Astrocyte (in vitro differentiated cells and primary cell): ENCODE measurements around the gene METTL25. TPM values are rescaled to one million over a fixed set of nuclear protein-coding genes. Genes with fewer than 3 reads are reported as not detected.

Experiments
- DNase-seq: peaks from one replicate; pipeline ENCODE4 v3.0.0-alpha.2; 2010; ENCODE audit warnings: low read depth
- FAIRE-seq: peaks from 2 replicates; lab custom pipeline; 2011; peaks lifted over from hg19 to GRCh38; lab: Jason Lieb, UNC
- H2AFZ ChIP-seq: 2 replicates; pipeline ENCODE4 v1.6.0; 2012; ENCODE audit warnings: low read depth, low read length, inconsistent platforms
- H3K27ac ChIP-seq: 2 replicates; pipeline ENCODE4 v1.5.1; 2011; ENCODE audit warnings: low read depth, low read length, inconsistent platforms
- H3K27me3 ChIP-seq: 2 replicates; pipeline ENCODE4 v1.6.0; 2011; ENCODE audit warnings: low read length, inconsistent platforms; ENCODE audit not compliant: insufficient read depth
- H3K36me3 ChIP-seq: 2 replicates; pipeline ENCODE4 v1.5.1; 2011; ENCODE audit warnings: low read length, inconsistent platforms; ENCODE audit not compliant: insufficient read depth
- H3K4me1 ChIP-seq: 2 replicates; pipeline ENCODE4 v1.5.1; 2011; ENCODE audit warnings: low read length, inconsistent platforms; ENCODE audit not compliant: insufficient read depth
- H3K4me2 ChIP-seq: 2 replicates; pipeline ENCODE4 v1.6.0; 2012; ENCODE audit warnings: low read length, inconsistent platforms
- H3K4me3 ChIP-seq: 2 replicates; pipeline ENCODE4 v1.5.1; 2011; ENCODE audit warnings: low read depth, mild to moderate bottlenecking, low read length, inconsistent platforms; ENCODE audit not compliant: insufficient read depth
- H3K79me2 ChIP-seq: 2 replicates; pipeline ENCODE4 v1.6.0; 2012; ENCODE audit warnings: mild to moderate bottlenecking, low read length, inconsistent platforms; ENCODE audit not compliant: insufficient read depth
- H3K9ac ChIP-seq: 2 replicates; pipeline ENCODE4 v1.6.0; 2012; ENCODE audit warnings: mild to moderate bottlenecking, low read length, inconsistent platforms
- H3K9me3 ChIP-seq: 2 replicates; pipeline ENCODE4 v1.5.1; 2012; ENCODE audit warnings: low read depth, mild to moderate bottlenecking, low read length, inconsistent platforms; ENCODE audit not compliant: insufficient read depth
- H4K20me1 ChIP-seq: 2 replicates; pipeline ENCODE4 v1.6.0; 2012; ENCODE audit warnings: low read length, inconsistent platforms; ENCODE audit not compliant: insufficient read depth
- H3K27ac Mint-ChIP-seq: one replicate; pipeline ENCODE4 v1.8.0; 2021; ENCODE audit warnings: mild to moderate bottlenecking, mixed read lengths; ENCODE audit not compliant: unreplicated experiment
- H3K27me3 Mint-ChIP-seq: one replicate; pipeline ENCODE4 v1.8.0; 2021; ENCODE audit warnings: low read depth, mixed read lengths; ENCODE audit not compliant: unreplicated experiment
- H3K36me3 Mint-ChIP-seq: one replicate; pipeline ENCODE4 v1.8.0; 2021; ENCODE audit warnings: low read depth, mixed read lengths; ENCODE audit not compliant: unreplicated experiment
- H3K4me1 Mint-ChIP-seq: one replicate; pipeline ENCODE4 v1.8.0; 2021; ENCODE audit warnings: low read depth, mixed read lengths; ENCODE audit not compliant: unreplicated experiment
- H3K4me3 Mint-ChIP-seq: one replicate; pipeline ENCODE4 v1.8.0; 2021; ENCODE audit warnings: mild to moderate bottlenecking, moderate library complexity, mixed read lengths; ENCODE audit not compliant: unreplicated experiment
- H3K9me3 Mint-ChIP-seq: one replicate; pipeline ENCODE4 v1.8.0; 2021; ENCODE audit warnings: mild to moderate bottlenecking, mixed read lengths; ENCODE audit not compliant: unreplicated experiment
- EZH2 ChIP-seq: IDR thresholded peaks from 2 replicates; pipeline ENCODE4 v1.6.1; 2012; ENCODE audit warnings: mild to moderate bottlenecking, low read length, inconsistent platforms; ENCODE audit not compliant: insufficient read depth
- total RNA-seq: library from RNA; stranded (reverse); gene quantifications from 2 replicates; pipeline ENCODE4 v1.2.1, GENCODE V29; 2021
- TF ChIP-seq, protein P1 (sequence below): IDR thresholded peaks from 2 replicates; pipeline ENCODE4 v1.5.1; 2011; ENCODE audit warnings: low read depth, mild to moderate bottlenecking, inconsistent platforms, low read length, moderate library complexity; ENCODE audit not compliant: insufficient read depth

Gene METTL25
- total RNA-seq, 1 donor from 2014 or later: 9.4 TPM

- no peaks in the 10 kb centered on the region for H3K4me1 ChIP-seq
- Mint-ChIP-seq H3K27me3 (no peaks in the 10 kb centered on the region), H3K4me1 (no peaks in the 10 kb centered on the region), H3K9me3 (no peaks in the 10 kb centered on the region), H3K36me3 (no peaks in the 10 kb centered on the region), H3K4me3 (no peak overlapping the region), H3K27ac (no peak overlapping the region)
- TF ChIP-seq, protein P1, sequence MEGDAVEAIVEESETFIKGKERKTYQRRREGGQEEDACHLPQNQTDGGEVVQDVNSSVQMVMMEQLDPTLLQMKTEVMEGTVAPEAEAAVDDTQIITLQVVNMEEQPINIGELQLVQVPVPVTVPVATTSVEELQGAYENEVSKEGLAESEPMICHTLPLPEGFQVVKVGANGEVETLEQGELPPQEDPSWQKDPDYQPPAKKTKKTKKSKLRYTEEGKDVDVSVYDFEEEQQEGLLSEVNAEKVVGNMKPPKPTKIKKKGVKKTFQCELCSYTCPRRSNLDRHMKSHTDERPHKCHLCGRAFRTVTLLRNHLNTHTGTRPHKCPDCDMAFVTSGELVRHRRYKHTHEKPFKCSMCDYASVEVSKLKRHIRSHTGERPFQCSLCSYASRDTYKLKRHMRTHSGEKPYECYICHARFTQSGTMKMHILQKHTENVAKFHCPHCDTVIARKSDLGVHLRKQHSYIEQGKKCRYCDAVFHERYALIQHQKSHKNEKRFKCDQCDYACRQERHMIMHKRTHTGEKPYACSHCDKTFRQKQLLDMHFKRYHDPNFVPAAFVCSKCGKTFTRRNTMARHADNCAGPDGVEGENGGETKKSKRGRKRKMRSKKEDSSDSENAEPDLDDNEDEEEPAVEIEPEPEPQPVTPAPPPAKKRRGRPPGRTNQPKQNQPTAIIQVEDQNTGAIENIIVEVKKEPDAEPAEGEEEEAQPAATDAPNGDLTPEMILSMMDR: no peak
- no peak for TF ChIP-seq EZH2
- H3K4me2 ChIP-seq: no peak overlapping the region
- H2AFZ ChIP-seq: no peak overlapping the region
- no peak overlapping the region for H3K9ac ChIP-seq
- DNase-seq (no peak), FAIRE-seq (no peak)
- H3K27ac ChIP-seq: no peak overlapping the region
- no peaks in the 10 kb centered on the region for H3K9me3 ChIP-seq
- no peaks in the 10 kb centered on the region for H3K36me3 ChIP-seq
- H3K27me3 ChIP-seq: no peaks in the 10 kb centered on the region
- no peak overlapping the region for H3K4me3 ChIP-seq
- no peaks in the 10 kb centered on the region for H3K79me2 ChIP-seq
- no peaks in the 10 kb centered on the region for H4K20me1 ChIP-seq
Measured at GRCh38 chr12:82436354-82436753, 78.0 kb downstream of the METTL25 start.

DNA sequence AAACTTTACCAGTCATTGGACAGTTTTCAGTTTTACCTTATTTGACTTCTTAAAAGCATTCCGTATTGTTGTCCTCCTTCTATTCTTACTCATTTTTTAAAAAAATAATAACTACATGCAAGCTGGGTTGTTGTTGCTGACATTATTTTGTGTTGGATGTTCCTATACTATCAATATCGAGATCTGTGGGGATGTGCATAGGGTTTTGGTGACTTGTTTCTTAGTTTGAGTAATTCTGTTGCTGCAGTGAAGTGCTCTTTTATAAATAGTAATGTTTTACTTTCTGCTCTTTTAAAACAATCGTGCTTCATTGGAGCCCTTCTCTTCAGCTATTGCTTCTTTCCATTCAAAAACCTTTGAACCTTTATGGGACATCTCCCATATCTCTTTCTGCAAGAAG, 79.4 kb downstream of the METTL25 start:
- no peaks in the 10 kb centered on the region for H3K79me2 ChIP-seq
- FAIRE-seq: no peak
- H2AFZ ChIP-seq: no peak overlapping the region
- no peaks in the 10 kb centered on the region for H3K27me3 ChIP-seq
- H3K4me3 ChIP-seq: no peak overlapping the region
- peaks cover under 1% of the 10 kb centered on the region for H3K36me3 Mint-ChIP-seq
- no peak overlapping the region for H3K4me3 Mint-ChIP-seq
- no peaks in the 10 kb centered on the region for H3K4me1 ChIP-seq
- no peak overlapping the region for H3K4me2 ChIP-seq
- H3K36me3 ChIP-seq: no peaks in the 10 kb centered on the region
- H3K27ac ChIP-seq: no peak overlapping the region
- DNase-seq: no peak
- H4K20me1 ChIP-seq: no peaks in the 10 kb centered on the region
- no peaks in the 10 kb centered on the region for H3K4me1 Mint-ChIP-seq
- no peaks in the 10 kb centered on the region for H3K9me3 Mint-ChIP-seq
- H3K9ac ChIP-seq: no peak overlapping the region
- no peaks in the 10 kb centered on the region for H3K9me3 ChIP-seq
- no peaks in the 10 kb centered on the region for H3K27me3 Mint-ChIP-seq
- no peak overlapping the region for H3K27ac Mint-ChIP-seq
- no peak for TF ChIP-seq EZH2
- TF ChIP-seq, protein P1: no peak

DNA sequence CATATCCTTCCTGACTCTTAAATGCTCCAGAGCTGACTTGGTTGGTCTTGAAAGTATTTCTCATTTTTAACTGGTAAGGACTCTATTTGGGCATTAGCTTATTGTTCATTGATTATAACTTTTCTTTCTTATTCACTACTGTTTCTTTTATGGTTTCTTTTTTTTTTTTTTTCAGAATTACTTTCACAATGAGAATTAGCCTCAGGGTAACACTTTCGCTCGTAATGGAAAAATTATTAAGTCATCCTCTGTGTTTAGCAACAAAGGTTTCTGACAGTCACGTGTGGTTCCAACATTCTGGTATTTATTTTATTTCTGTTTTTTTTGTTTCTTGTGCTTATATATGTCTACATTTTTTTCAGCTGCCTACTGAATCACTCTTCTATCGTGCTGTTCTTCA, 80.0 kb downstream of the METTL25 start:
- FAIRE-seq (no peak), DNase-seq (no peak)
- H3K4me1 Mint-ChIP-seq: no peaks in the 10 kb centered on the region
- H3K27me3 ChIP-seq: no peaks in the 10 kb centered on the region
- no peak overlapping the region for H3K27ac Mint-ChIP-seq
- no peaks in the 10 kb centered on the region for H3K27me3 Mint-ChIP-seq
- H3K36me3 Mint-ChIP-seq: peaks cover 2% of the 10 kb centered on the region
- H4K20me1 ChIP-seq: no peaks in the 10 kb centered on the region
- no peak overlapping the region for H3K4me3 Mint-ChIP-seq
- H3K9me3 ChIP-seq: no peaks in the 10 kb centered on the region
- no peak overlapping the region for H3K9ac ChIP-seq
- no peak for TF ChIP-seq EZH2
- TF ChIP-seq, protein P1: no peak
- no peak overlapping the region for H3K4me3 ChIP-seq
- H3K9me3 Mint-ChIP-seq: no peaks in the 10 kb centered on the region
- no peak overlapping the region for H2AFZ ChIP-seq
- no peaks in the 10 kb centered on the region for H3K36me3 ChIP-seq
- H3K4me1 ChIP-seq: no peaks in the 10 kb centered on the region
- no peak overlapping the region for H3K27ac ChIP-seq
- H3K79me2 ChIP-seq: no peaks in the 10 kb centered on the region
- H3K4me2 ChIP-seq: no peak overlapping the region
